ENCODE measurements around the gene AUTS2. TPM values are rescaled to one million over a fixed set of nuclear protein-coding genes. Genes with fewer than 3 reads are reported as not detected.
A peak's percentile ranks its signal among the peaks of the same experiment; 100 is the strongest.

The AUTS2 gene
- total and polyA plus RNA-seq, 2 experiments from 2014 or later = 32.0 to 91.0 TPM

GRCh38 chr7:70793821-70794220, 1195.5 kb downstream of the AUTS2 start (continued):
- TF ChIP-seq, protein P1, sequence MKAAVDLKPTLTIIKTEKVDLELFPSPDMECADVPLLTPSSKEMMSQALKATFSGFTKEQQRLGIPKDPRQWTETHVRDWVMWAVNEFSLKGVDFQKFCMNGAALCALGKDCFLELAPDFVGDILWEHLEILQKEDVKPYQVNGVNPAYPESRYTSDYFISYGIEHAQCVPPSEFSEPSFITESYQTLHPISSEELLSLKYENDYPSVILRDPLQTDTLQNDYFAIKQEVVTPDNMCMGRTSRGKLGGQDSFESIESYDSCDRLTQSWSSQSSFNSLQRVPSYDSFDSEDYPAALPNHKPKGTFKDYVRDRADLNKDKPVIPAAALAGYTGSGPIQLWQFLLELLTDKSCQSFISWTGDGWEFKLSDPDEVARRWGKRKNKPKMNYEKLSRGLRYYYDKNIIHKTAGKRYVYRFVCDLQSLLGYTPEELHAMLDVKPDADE (IDR thresholded peaks at IDR 0.05) = no peak

GRCh38 chr7:70794962-70795361, 1196.7 kb downstream of the AUTS2 start:
- Histone ChIP-seq H3K9me2 (ENCODE audit: insufficient read depth) (no peaks in the 10 kb centered on the region), H3K79me2 (replicated peaks; ENCODE audit: insufficient read depth) (no peaks in the 10 kb centered on the region), H2AFZ (no peak overlapping the region), H3K36me3 (ENCODE audit: insufficient read depth) (peaks cover 8% of the 10 kb centered on the region; the same call in 1 of the 2 replicates), H3K27ac (ENCODE audit: low read depth) (no peak overlapping the region), H3K4me1 (ENCODE audit: insufficient read depth) (no peaks in the 10 kb centered on the region), H3F3A (replicated peaks; ENCODE audit: low read depth) (0 out of 2 replicates have a peak, but pooled peaks cover 3% of the 10 kb centered on the region), H3K4me3 (no peak overlapping the region), H4K20me1 (replicated peaks; ENCODE audit: insufficient read depth) (no peaks in the 10 kb centered on the region; the same call in 1 of the 2 replicates), H3K4me2 (no peak overlapping the region), H3K27me3 (ENCODE audit: insufficient read depth) (no peaks in the 10 kb centered on the region)
- peaks cover 11% of the 10 kb centered on the region for H3K9me3 Mint-ChIP-seq
- no peak overlapping the region for H3K4me3 Mint-ChIP-seq
- H3K27ac Mint-ChIP-seq = no peak overlapping the region
- peaks cover 9% of the 10 kb centered on the region; the same call in 2 of the 3 replicates for H3K4me1 Mint-ChIP-seq
- TF ChIP-seq CREB1 (CRISPR knock-in tag; IDR thresholded peaks at IDR 0.05; ENCODE audit: low read depth) = no peak
- no peak for TF ChIP-seq STAT1 (IDR thresholded peaks at IDR 0.05; ENCODE audit: unreplicated experiment)
- no peak for TF ChIP-seq EZH2 (IDR thresholded peaks at IDR 0.05; ENCODE audit: low read depth, unreplicated experiment)
- no peak for TF ChIP-seq JUNB (IDR thresholded peaks at IDR 0.05; ENCODE audit: unreplicated experiment)
- TF ChIP-seq POLR2AphosphoS5 (IDR thresholded peaks at IDR 0.05; ENCODE audit: low read depth) = no peak
- ATAC-seq = no peak
- no peak for DNase-seq (ENCODE audit: low spot score)
- H3K36me3 Mint-ChIP-seq (ENCODE audit: low read depth) = peaks cover 38% of the 10 kb centered on the region
- H3K27me3 Mint-ChIP-seq (ENCODE audit: insufficient read depth, low read depth, poor library complexity) = peaks cover 2% of the 10 kb centered on the region

- H3K27ac Mint-ChIP-seq = no peak overlapping the region
- no peak overlapping the region for H3K4me2 ChIP-seq
- H3K36me3 Mint-ChIP-seq (ENCODE audit: low read depth) = peaks cover 28% of the 10 kb centered on the region
- no peaks in the 10 kb centered on the region for H3K9me2 ChIP-seq (ENCODE audit: insufficient read depth)
- H3K79me2 ChIP-seq (replicated peaks; ENCODE audit: insufficient read depth) = no peaks in the 10 kb centered on the region
- H3K27me3 Mint-ChIP-seq (ENCODE audit: insufficient read depth, low read depth, poor library complexity) = peaks cover 2% of the 10 kb centered on the region
- H3K9me3 Mint-ChIP-seq = peaks cover 20% of the 10 kb centered on the region
- DNase-seq (ENCODE audit: low spot score) (peak; percentile 37), ATAC-seq (peak; percentile 27)
- no peak overlapping the region for H3K4me3 ChIP-seq
- H2AFZ ChIP-seq = no peak overlapping the region
- H4K20me1 ChIP-seq (replicated peaks; ENCODE audit: insufficient read depth) = no peaks in the 10 kb centered on the region; the same call in 1 of the 2 replicates
- H3K4me3 Mint-ChIP-seq = no peak overlapping the region
- peaks cover 5% of the 10 kb centered on the region; the same call in 1 of the 2 replicates for H3K36me3 ChIP-seq (ENCODE audit: insufficient read depth)
- TF ChIP-seq CTCF (conservative IDR thresholded peaks at IDR 0.05; ENCODE audit: low read depth in 2 of 2) (peak; percentile 13 to 31; a peak in 2 of 4 replicates), ZNF114 (CRISPR knock-in tag; IDR thresholded peaks at IDR 0.05) (no peak)
- peaks cover 9% of the 10 kb centered on the region; the same call in 2 of the 3 replicates for H3K4me1 Mint-ChIP-seq
- H3K27me3 ChIP-seq (ENCODE audit: insufficient read depth) = no peaks in the 10 kb centered on the region
- H3K27ac ChIP-seq (ENCODE audit: low read depth) = no peak overlapping the region
- H3K4me1 ChIP-seq (ENCODE audit: insufficient read depth) = no peaks in the 10 kb centered on the region
- 0 out of 2 replicates have a peak, but pooled peaks cover 3% of the 10 kb centered on the region for H3F3A ChIP-seq (replicated peaks; ENCODE audit: low read depth)
Observed at GRCh38 chr7:70795948-70796347, 1197.7 kb downstream of the AUTS2 start.

All from GM23338 (cell line).